A549 (cell line): Measurements from ENCODE around the gene HTR6. TPM values are rescaled to one million over a fixed set of nuclear protein-coding genes. Genes with fewer than 3 reads are reported as not detected.
A peak's percentile ranks its signal among the peaks of the same experiment; 100 is the strongest.

Source experiments
- ATAC-seq, 2 experiments: fragments of 200-7000 bp in 1 of 2; fragments of >200 bp in 1 of 2; cut with Nextera tagmentation in 1 of 2; cut with Tn5 transposase in 1 of 2; 3 replicates each; pipeline versions ENCODE4 v1.8.0 to v1.9.1; 2018 to 2020; ENCODE audit warnings: mild to moderate bottlenecking in 1 of 2, moderate library complexity in 1 of 2
- CTCF ChIA-PET: fragments of 300-600 bp; sonication (Branson Sonifier 250); formaldehyde crosslinking; extraction: SDS; loops from one replicate; lab custom pipeline; 2021; ENCODE audit warnings: antibody characterized with exemption, inconsistent platforms; lab: Yijun Ruan, JAX
- POLR2A ChIA-PET: fragments of 350-600 bp; formaldehyde crosslinking; extraction: SDS; loops from one replicate; lab custom pipeline; 2021; ENCODE audit warnings: antibody characterized with exemption, inconsistent platforms; lab: Yijun Ruan, JAX
- DNase-seq, 2 experiments: peaks; one replicate each; pipeline versions ENCODE4 v3.0.0 to v3.0.0-alpha.2; 2011 to 2016; ENCODE audit warnings: low read depth in 1 of 2, low spot score in 1 of 2
- FAIRE-seq: peaks from 2 replicates; lab custom pipeline; 2011; peaks lifted over from hg19 to GRCh38; lab: Jason Lieb, UNC
- H3K27ac ChIP-seq, 2 experiments: fragments of >200 bp; sonication (Bioruptor Twin); formaldehyde crosslinking; 3 replicates each; pipeline ENCODE4 v1.5.1; 2016 to 2017
- H3K4me1 ChIP-seq: fragments of >200 bp; sonication (Bioruptor Twin); formaldehyde crosslinking; 3 replicates; pipeline ENCODE4 v1.6.1; 2016
- H3K4me2 ChIP-seq: fragments of >200 bp; sonication (Bioruptor Twin); formaldehyde crosslinking; 3 replicates; pipeline ENCODE4 v1.6.1; 2016
- H3K4me3 ChIP-seq: fragments of >200 bp; sonication (Bioruptor Twin); formaldehyde crosslinking; 3 replicates; pipeline ENCODE4 v1.5.1; 2016
- H3K9me3 ChIP-seq: fragments of >200 bp; sonication (Bioruptor Twin); formaldehyde crosslinking; 3 replicates; pipeline ENCODE4 v1.6.1; 2016
- BHLHE40 ChIP-seq: IDR thresholded peaks from 2 replicates; pipeline ENCODE4 v1.6.1; 2012; ENCODE audit warnings: low read depth, low read length, inconsistent platforms
- CEBPB ChIP-seq, 2 experiments: fragments of >200 bp in 1 of 2; sonication (Bioruptor Twin) in 1 of 2; formaldehyde crosslinking in 1 of 2; IDR thresholded peaks; 2 replicates each; pipeline ENCODE4 v1.6.1; 2012 to 2016
- CHD2 ChIP-seq: fragments of 150-350 bp; IDR thresholded peaks from 2 replicates; pipeline ENCODE4 v1.6.1; 2014; ENCODE audit warnings: low read length; ENCODE audit not compliant: partially characterized antibody
- CHD4 ChIP-seq: fragments of 200-600 bp; sonication (generic); IDR thresholded peaks from 2 replicates; pipeline ENCODE4 v1.6.1; 2016; ENCODE audit warnings: antibody characterized with exemption, mild to moderate bottlenecking, borderline replicate concordance
- CTCF ChIP-seq: fragments of >200 bp; sonication (Bioruptor Twin); formaldehyde crosslinking; IDR thresholded peaks from 3 replicates; pipeline ENCODE4 v1.5.1; 2016
- EHMT2 ChIP-seq: fragments of 200-600 bp; sonication (generic); IDR thresholded peaks from 2 replicates; pipeline ENCODE4 v1.6.1; 2016; ENCODE audit warnings: antibody characterized with exemption, low read depth, mild to moderate bottlenecking, moderate library complexity
- ELK1 ChIP-seq: fragments of 150-350 bp; IDR thresholded peaks from 2 replicates; pipeline ENCODE4 v1.6.1; 2014; ENCODE audit warnings: low read depth, mild to moderate bottlenecking, low read length
- EP300 ChIP-seq, 2 experiments: fragments of >200 bp; sonication (Bioruptor Twin); formaldehyde crosslinking; IDR thresholded peaks; 2 replicates in 1 of 2; 3 replicates in 1 of 2; pipeline ENCODE4 v1.6.1; 2016 to 2017
- FOSB ChIP-seq: fragments of 250-450 bp; sonication (Bioruptor Pico); IDR thresholded peaks from 2 replicates; pipeline ENCODE4 v1.5.0; 2020; ENCODE audit warnings: mild to moderate bottlenecking, moderate library complexity
- GATA3 ChIP-seq: IDR thresholded peaks from 2 replicates; pipeline ENCODE4 v1.6.1; 2012; ENCODE audit warnings: borderline replicate concordance
- HDAC2 ChIP-seq: fragments of 200-600 bp; sonication (generic); IDR thresholded peaks from 2 replicates; pipeline ENCODE4 v1.6.1; 2016
- HOXA7 ChIP-seq: fragments of 250-450 bp; sonication (Bioruptor Pico); IDR thresholded peaks from 2 replicates; pipeline ENCODE4 v1.5.0; 2020; ENCODE audit warnings: mild to moderate bottlenecking, moderate library complexity
- JUN ChIP-seq, 2 experiments: fragments of >200 bp; sonication (Bioruptor Twin); formaldehyde crosslinking; IDR thresholded peaks; 2 replicates in 1 of 2; 3 replicates in 1 of 2; pipeline ENCODE4 v1.6.1; 2016 to 2017
- MAX ChIP-seq: IDR thresholded peaks from 2 replicates; pipeline ENCODE4 v1.6.1; 2012
- MAZ ChIP-seq: fragments of 150-350 bp; IDR thresholded peaks from 2 replicates; pipeline ENCODE4 v1.6.1; 2014; ENCODE audit warnings: antibody characterized with exemption, low read depth, low read length, borderline replicate concordance
- NPAS2 ChIP-seq: fragments of 250-450 bp; sonication (Bioruptor Pico); IDR thresholded peaks from 2 replicates; pipeline ENCODE4 v1.8.0; 2022; ENCODE audit warnings: mild to moderate bottlenecking, moderate library complexity, borderline replicate concordance
- NR3C1 ChIP-seq: fragments of >200 bp; sonication (Bioruptor Twin); formaldehyde crosslinking; IDR thresholded peaks from 3 replicates; pipeline ENCODE4 v1.6.1; 2017
- RAD21 ChIP-seq, 2 experiments: fragments of >200 bp in 1 of 2; sonication (Bioruptor Twin) in 1 of 2; formaldehyde crosslinking in 1 of 2; IDR thresholded peaks in 1 of 2; conservative IDR thresholded peaks in 1 of 2; 2 replicates in 1 of 2; 3 replicates in 1 of 2; pipeline ENCODE4 v1.6.1; 2012 to 2018; ENCODE audit warnings: inconsistent platforms in 1 of 2
- ZFP36 ChIP-seq: fragments of 450-650 bp; IDR thresholded peaks from 2 replicates; pipeline ENCODE4 v1.6.1; 2014; ENCODE audit warnings: borderline replicate concordance; ENCODE audit not compliant: partially characterized antibody
- WGBS: methylation state at CpG from one replicate; pipeline ENCODE4 v1.1.6; 2017; ENCODE audit errors: missing lambda C conversion rate; 5-methylcytosine and 5-hydroxymethylcytosine counted together
- polyA plus RNA-seq, 4 experiments: library from polyadenylated mRNA; depleted of rRNA in 3 of 4; stranded (reverse); fragments of >200 nt; fragmentation: RNase III in 1 of 4; extraction: RNeasy Plus Mini Kit Qiagen cat#74134 plus additional on column Dnase treatment in 1 of 4; gene quantifications; 2 replicates in 3 of 4; 3 replicates in 1 of 4; pipeline ENCODE4 v1.2.3, GENCODE V29; 2011 to 2017

The HTR6 gene
- polyA plus RNA-seq, 2 of the 4 experiments (the other 2 are of a cell fraction): 0.21 TPM; not detected in 1

GRCh38 chr1:19648239-19648638 is 16.4 kb upstream of the HTR6 start:
- ChIA-PET POLR2A (interaction anchor here (1.4 kb wide), 1 partner anchor 163 kb away, joined by 3 read pairs; the partner anchor contains the start of gene CAPZB), CTCF (interaction anchor here (0.8 to 7.7 kb wide), 6 partner anchors 12 to 304 kb away, joined by 3 to 45 read pairs (median 4); no protein-coding TSS in a partner anchor)
- no peak for TF ChIP-seq EP300 (IDR thresholded peaks at IDR 0.05)
- TF ChIP-seq CHD4: no peak
- TF ChIP-seq MAZ: no peak
- TF ChIP-seq MAX: no peak
- no peak for TF ChIP-seq EHMT2
- no peak for TF ChIP-seq ELK1
- TF ChIP-seq HDAC2: no peak
- no peak for TF ChIP-seq NR3C1
- TF ChIP-seq NPAS2 (CRISPR knock-in tag): no peak
- TF ChIP-seq CHD2: no peak
- no peak for TF ChIP-seq CEBPB (IDR thresholded peaks at IDR 0.05)
- TF ChIP-seq BHLHE40: no peak
- no peak for TF ChIP-seq HOXA7 (CRISPR knock-in tag)
- no peak for TF ChIP-seq CTCF
- TF ChIP-seq ZFP36: no peak
- TF ChIP-seq JUN (IDR thresholded peaks at IDR 0.05): no peak
- TF ChIP-seq GATA3: no peak
- FAIRE-seq (no peak), DNase-seq (no peak), ATAC-seq (no peak)
- Histone ChIP-seq H3K27ac (no peak overlapping the region), H3K4me2 (no peak overlapping the region), H3K4me1 (peaks cover 27% of the 10 kb centered on the region), H3K4me3 (no peak overlapping the region), H3K9me3 (no peaks in the 10 kb centered on the region)
- 81% methylated on average over 14 of the region's 14 CpGs for WGBS

- Histone ChIP-seq H3K4me1 (peaks cover 23% of the 10 kb centered on the region; the same call in 2 of the 3 replicates), H3K9me3 (no peaks in the 10 kb centered on the region), H3K4me3 (no peak overlapping the region)
- peak in 1 of 2 experiments; percentile 42 for DNase-seq
- ATAC-seq: no peak
- TF ChIP-seq FOSB (CRISPR knock-in tag) (no peak), RAD21 (conservative IDR thresholded peaks at IDR 0.05 in 1 of 2, IDR thresholded peaks at IDR 0.05 in 1 of 2) (peak; percentile 19 to 30; a peak in 2 of 5 replicates), CTCF (peak; percentile 25; the same call in 2 of the 3 replicates)
- TF ChIP-seq, all 56 proteins: peak for 2
- ChIA-PET POLR2A (no interaction called here), CTCF (interaction anchor here (0.8 to 7.7 kb wide), 6 partner anchors 12 to 305 kb away, joined by 3 to 45 read pairs (median 10); no protein-coding TSS in a partner anchor)
- FAIRE-seq: no peak
- Histone ChIP-seq H3K27ac (no peak overlapping the region), H3K4me2 (no peak overlapping the region)
- WGBS: 79% methylated on average over 6 of the region's 11 CpGs
These were observed 16.0 kb upstream of the HTR6 start for GRCh38 chr1:19648689-19649088.
